ENCODE results near the gene DNAJC9. TPM values are rescaled to one million over a fixed set of nuclear protein-coding genes. Genes with fewer than 3 reads are reported as not detected.

DNAJC9 gene
- polyA plus RNA-seq, 2 of the 4 experiments (the other 2 are of a cell fraction) = 45.6 to 56.3 TPM

DNA sequence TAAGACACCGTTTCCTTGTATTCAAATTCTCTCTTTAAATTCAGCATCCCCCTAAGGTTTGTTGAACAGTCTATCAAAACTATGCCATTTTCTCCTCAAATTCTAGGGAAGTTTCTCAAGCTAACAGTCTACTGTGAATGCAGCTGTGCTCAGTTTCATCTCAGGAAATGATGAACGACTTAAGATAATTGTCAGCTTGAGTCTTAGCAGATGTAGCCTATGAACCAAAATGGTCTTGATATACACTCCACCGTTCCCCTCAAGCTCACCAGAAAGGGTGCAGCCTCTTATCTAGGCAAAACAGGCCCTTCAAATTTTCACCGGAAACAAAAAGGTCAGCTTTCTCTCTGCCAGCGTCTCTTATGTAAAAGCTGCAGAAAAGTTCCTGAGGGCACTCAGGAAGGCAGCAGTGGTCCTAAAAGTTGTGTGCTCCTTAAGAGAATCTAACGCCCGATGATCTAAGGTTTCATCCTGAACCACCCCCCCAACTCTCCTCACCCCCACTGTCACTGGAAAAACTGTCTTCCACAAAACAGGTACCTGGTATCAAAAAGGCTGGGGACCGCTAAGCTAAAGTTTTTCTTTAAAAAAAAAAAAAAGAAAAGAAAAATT is 2.1 kb downstream of the DNAJC9 start:
- CTCF ChIA-PET = interaction anchor here (0.6 kb wide), 2 partner anchors 227 to 989 kb away, joined by 3 read pairs; no protein-coding TSS in a partner anchor
- WGBS (ENCODE audit: missing lambda C conversion rate) = 58% methylated on average over 8 of the region's 8 CpGs

DNA sequence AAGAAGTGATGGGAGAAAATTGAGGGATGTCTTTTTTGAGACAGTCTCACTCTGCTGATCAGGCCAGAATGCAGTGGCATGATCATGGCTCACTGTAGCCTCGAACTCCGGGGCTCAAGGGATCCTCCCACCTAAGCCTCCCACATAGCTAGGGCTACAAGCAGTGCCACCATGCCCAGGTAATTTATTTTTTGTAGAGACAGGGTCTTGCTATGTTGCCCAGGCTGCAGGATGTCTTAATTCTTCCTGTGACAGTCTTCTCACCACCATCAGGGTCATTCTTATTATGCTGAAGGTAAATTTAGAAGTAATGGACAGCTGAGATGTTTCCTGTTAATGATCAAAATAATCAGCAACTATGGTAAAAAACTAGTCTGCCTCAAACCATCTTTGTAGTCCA is 7.1 kb downstream of the DNAJC9 start:
- Histone ChIP-seq H3K4me3 (no peak overlapping the region), H3K27ac (no peak overlapping the region), H3K4me2 (no peak overlapping the region), H3K4me1 (peaks cover 10% of the 10 kb centered on the region), H3K9me3 (no peaks in the 10 kb centered on the region)
- no peak for DNase-seq (ENCODE audit: low read depth in 1 of 2, low spot score in 1 of 2)
- CTCF ChIA-PET = interaction anchor here (0.6 to 1.4 kb wide), 2 partner anchors 10 to 24 kb away, joined by 3 to 5 read pairs; no protein-coding TSS in a partner anchor
- FAIRE-seq = no peak
- POLR2A ChIA-PET = no interaction called here
- no peak for TF ChIP-seq GATA3 (IDR thresholded peaks at IDR 0.05; ENCODE audit: borderline replicate concordance)
- TF ChIP-seq FOXS1 (CRISPR knock-in tag; IDR thresholded peaks at IDR 0.05) = no peak
- TF ChIP-seq, protein P1, sequence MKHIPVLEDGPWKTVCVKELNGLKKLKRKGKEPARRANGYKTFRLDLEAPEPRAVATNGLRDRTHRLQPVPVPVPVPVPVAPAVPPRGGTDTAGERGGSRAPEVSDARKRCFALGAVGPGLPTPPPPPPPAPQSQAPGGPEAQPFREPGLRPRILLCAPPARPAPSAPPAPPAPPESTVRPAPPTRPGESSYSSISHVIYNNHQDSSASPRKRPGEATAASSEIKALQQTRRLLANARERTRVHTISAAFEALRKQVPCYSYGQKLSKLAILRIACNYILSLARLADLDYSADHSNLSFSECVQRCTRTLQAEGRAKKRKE (CRISPR knock-in tag; IDR thresholded peaks at IDR 0.05; ENCODE audit: low read depth) = no peak
- no peak for TF ChIP-seq ZNF302 (CRISPR knock-in tag; IDR thresholded peaks at IDR 0.05)
- TF ChIP-seq POLR2AphosphoS2 (conservative IDR thresholded peaks at IDR 0.05; ENCODE audit: low read length) = no peak
- 97% methylated on average over 2 of the region's 2 CpGs for WGBS (ENCODE audit: missing lambda C conversion rate)
- no peak for ATAC-seq

More for the DNA sequence above, 2.1 kb downstream of the DNAJC9 start:
- TF ChIP-seq SMC3 (IDR thresholded peaks at IDR 0.05) = no peak
- TF ChIP-seq, protein P2, sequence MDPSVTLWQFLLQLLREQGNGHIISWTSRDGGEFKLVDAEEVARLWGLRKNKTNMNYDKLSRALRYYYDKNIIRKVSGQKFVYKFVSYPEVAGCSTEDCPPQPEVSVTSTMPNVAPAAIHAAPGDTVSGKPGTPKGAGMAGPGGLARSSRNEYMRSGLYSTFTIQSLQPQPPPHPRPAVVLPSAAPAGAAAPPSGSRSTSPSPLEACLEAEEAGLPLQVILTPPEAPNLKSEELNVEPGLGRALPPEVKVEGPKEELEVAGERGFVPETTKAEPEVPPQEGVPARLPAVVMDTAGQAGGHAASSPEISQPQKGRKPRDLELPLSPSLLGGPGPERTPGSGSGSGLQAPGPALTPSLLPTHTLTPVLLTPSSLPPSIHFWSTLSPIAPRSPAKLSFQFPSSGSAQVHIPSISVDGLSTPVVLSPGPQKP (IDR thresholded peaks at IDR 0.05; ENCODE audit: low read depth, low read length) = no peak
- no peak for TF ChIP-seq TP53 (CRISPR knock-in tag; IDR thresholded peaks at IDR 0.05)
- TF ChIP-seq, protein P3, sequence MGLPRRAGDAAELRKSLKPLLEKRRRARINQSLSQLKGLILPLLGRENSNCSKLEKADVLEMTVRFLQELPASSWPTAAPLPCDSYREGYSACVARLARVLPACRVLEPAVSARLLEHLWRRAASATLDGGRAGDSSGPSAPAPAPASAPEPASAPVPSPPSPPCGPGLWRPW (IDR thresholded peaks at IDR 0.05) = no peak
- no peak for TF ChIP-seq USF2 (IDR thresholded peaks at IDR 0.05)
- no peak for TF ChIP-seq POLR2A (IDR thresholded peaks at IDR 0.05; ENCODE audit: low read length)
- no peak for TF ChIP-seq GATA3 (IDR thresholded peaks at IDR 0.05; ENCODE audit: borderline replicate concordance)
- no peak for TF ChIP-seq MYC (IDR thresholded peaks at IDR 0.05; ENCODE audit: borderline replicate concordance, low read length)
- POLR2A ChIA-PET = interaction anchor here (0.5 to 0.7 kb wide), 2 partner anchors 113 to 237 kb away, joined by 4 to 7 read pairs; no protein-coding TSS in a partner anchor
- no peak for DNase-seq (ENCODE audit: low read depth in 1 of 2, low spot score in 1 of 2)
- no peak for FAIRE-seq
- Histone ChIP-seq H3K27ac (peak overlapping the region in 1 of 2 experiments; percentile 88; a peak in 3 of 6 replicates), H3K4me1 (peaks cover 25% of the 10 kb centered on the region), H3K9me3 (no peaks in the 10 kb centered on the region), H3K4me2 (peak overlapping the region; percentile 87), H3K4me3 (peak overlapping the region; percentile 78)
- ATAC-seq = no peak

GRCh38 chr10:73238990-73239566 is 8.0 kb downstream of the DNAJC9 start:
- ChIA-PET POLR2A (no interaction called here), CTCF (no interaction called here)
- H3K27ac ChIP-seq = no peak overlapping the region
- 90% methylated on average over 5 of the region's 5 CpGs for WGBS (ENCODE audit: missing lambda C conversion rate)
- TF ChIP-seq POLR2AphosphoS2 (conservative IDR thresholded peaks at IDR 0.05; ENCODE audit: low read length) = no peak
- TF ChIP-seq CEBPB (IDR thresholded peaks at IDR 0.05) = no peak
- no peak for TF ChIP-seq MAFK (IDR thresholded peaks at IDR 0.05; ENCODE audit: partially characterized antibody)
- TF ChIP-seq RFX5 (IDR thresholded peaks at IDR 0.05) = no peak
- TF ChIP-seq, protein P1 (CRISPR knock-in tag; IDR thresholded peaks at IDR 0.05; ENCODE audit: low read depth) = no peak
- no peak for TF ChIP-seq HOXB13 (CRISPR knock-in tag; IDR thresholded peaks at IDR 0.05; ENCODE audit: low read depth)
- TF ChIP-seq EHF (CRISPR knock-in tag; IDR thresholded peaks at IDR 0.05) = no peak
- TF ChIP-seq, protein P2 (IDR thresholded peaks at IDR 0.05; ENCODE audit: low read depth, low read length) = no peak
- TF ChIP-seq, protein P3 (IDR thresholded peaks at IDR 0.05) = no peak
- no peak for ATAC-seq
- no peak for FAIRE-seq
- no peak for DNase-seq (ENCODE audit: low read depth in 1 of 2, low spot score in 1 of 2)
- H3K9me3 ChIP-seq = no peaks in the 10 kb centered on the region
- peaks cover 2% of the 10 kb centered on the region; the same call in 2 of the 3 replicates for H3K4me1 ChIP-seq
- H3K4me3 ChIP-seq = no peak overlapping the region
- H3K4me2 ChIP-seq = no peak overlapping the region

All from A549 (cell line).